Hepatocyte (in vitro differentiated cells): ENCODE measurements around the gene ALOX5. TPM values are rescaled to one million over a fixed set of nuclear protein-coding genes. Genes with fewer than 3 reads are reported as not detected.
A peak's percentile ranks its signal among the peaks of the same experiment; 100 is the strongest.

Experiments
- DNase-seq: peaks from one replicate; pipeline ENCODE4 v3.0.0-alpha.2; 2016; ENCODE audit warnings: low spot score
- H2AFZ ChIP-seq: fragments of 200-600 bp; sonication (generic); 2 replicates; pipeline ENCODE4 v1.6.0; 2016; ENCODE audit warnings: antibody characterized with exemption, mild to moderate bottlenecking
- H3K27ac ChIP-seq: fragments of 200-600 bp; sonication (generic); 2 replicates; pipeline ENCODE4 v1.5.1; 2016; ENCODE audit warnings: mild to moderate bottlenecking
- H3K27me3 ChIP-seq: fragments of 200-600 bp; sonication (generic); 2 replicates; pipeline ENCODE4 v1.6.1; 2016
- H3K36me3 ChIP-seq: fragments of 200-600 bp; sonication (generic); replicated peaks from 2 replicates; pipeline ENCODE4 v1.5.1; 2016; ENCODE audit warnings: low read depth; ENCODE audit not compliant: insufficient read depth
- H3K4me1 ChIP-seq: fragments of 200-600 bp; sonication (generic); 2 replicates; pipeline ENCODE4 v1.5.1; 2016; ENCODE audit warnings: mild to moderate bottlenecking, moderate library complexity; ENCODE audit not compliant: insufficient read depth
- H3K4me2 ChIP-seq: fragments of 200-600 bp; sonication (generic); 2 replicates; pipeline ENCODE4 v1.6.0; 2016
- H3K4me3 ChIP-seq: fragments of 200-600 bp; sonication (generic); 2 replicates; pipeline ENCODE4 v1.5.1; 2016; ENCODE audit warnings: mild to moderate bottlenecking
- H3K79me2 ChIP-seq: fragments of 200-600 bp; sonication (generic); 2 replicates; pipeline ENCODE4 v1.6.0; 2017; ENCODE audit warnings: mild to moderate bottlenecking
- H3K9me2 ChIP-seq: fragments of 200-600 bp; sonication (generic); replicated peaks from 2 replicates; pipeline ENCODE4 v1.6.0; 2017; ENCODE audit warnings: mild to moderate bottlenecking; ENCODE audit not compliant: insufficient read depth
- H3K9me3 ChIP-seq: fragments of 200-600 bp; sonication (generic); 2 replicates; pipeline ENCODE4 v1.5.1; 2016; ENCODE audit warnings: low read depth, mild to moderate bottlenecking
- H4K20me1 ChIP-seq: fragments of 200-600 bp; sonication (generic); 2 replicates; pipeline ENCODE4 v1.6.0; 2016; ENCODE audit warnings: mild to moderate bottlenecking; ENCODE audit not compliant: insufficient read depth, poor library complexity, severe bottlenecking
- CTCF ChIP-seq: fragments of 200-600 bp; sonication (generic); IDR thresholded peaks from 2 replicates; pipeline ENCODE4 v1.5.1; 2016; ENCODE audit warnings: antibody characterized with exemption, mild to moderate bottlenecking; ENCODE audit not compliant: poor library complexity
- EZH2 ChIP-seq: fragments of 200-600 bp; sonication (generic); IDR thresholded peaks from 2 replicates; pipeline ENCODE4 v1.6.1; 2016; ENCODE audit warnings: antibody characterized with exemption, mild to moderate bottlenecking, borderline replicate concordance
- EZH2phosphoT487 ChIP-seq: fragments of 200-600 bp; sonication (generic); IDR thresholded peaks from one replicate; pipeline ENCODE4 v1.6.1; 2018; ENCODE audit warnings: antibody characterized with exemption, mild to moderate bottlenecking, low read depth, moderate library complexity; ENCODE audit not compliant: unreplicated experiment, severe bottlenecking
- WGBS: methylation state at CpG from one replicate; pipeline ENCODE4 v1.1.6; 2016; ENCODE audit warnings: low lambda C conversion rate; ENCODE audit errors: missing lambda C conversion rate; 5-methylcytosine and 5-hydroxymethylcytosine counted together
- polyA plus RNA-seq: library from polyadenylated mRNA; unstranded; fragments of >200 nt; fragmentation: Nextera tagmentation; extraction: Ambion mirVana; gene quantifications from 2 replicates; pipeline ENCODE4 v1.2.1, GENCODE V29; 2016
- total RNA-seq: library from RNA; depleted of rRNA; stranded (reverse); fragments of >200 nt; gene quantifications from 2 replicates; pipeline ENCODE4 v1.2.3, GENCODE V29; 2014

The ALOX5 gene
- total and polyA plus RNA-seq, 2 experiments from 2014 or later, result 3.5 to 4.4 TPM

GRCh38 chr10:45378914-45379726 is 5.1 kb downstream of the ALOX5 start:
- WGBS, result 94% methylated on average over 12 of the region's 12 CpGs

GRCh38 chr10:45379891-45380540 is 6.0 kb downstream of the ALOX5 start:
- Histone ChIP-seq H3K27me3 (peaks cover 7% of the 10 kb centered on the region), H3K79me2 (no peaks in the 10 kb centered on the region), H4K20me1 (no peaks in the 10 kb centered on the region), H2AFZ (no peak overlapping the region), H3K4me2 (no peak overlapping the region), H3K9me3 (no peaks in the 10 kb centered on the region), H3K36me3 (no peaks in the 10 kb centered on the region), H3K4me3 (no peak overlapping the region), H3K27ac (no peak overlapping the region), H3K4me1 (no peaks in the 10 kb centered on the region), H3K9me2 (no peaks in the 10 kb centered on the region)
- TF ChIP-seq EZH2phosphoT487 (no peak), CTCF (no peak), EZH2 (no peak)
- 92% methylated on average over 14 of the region's 14 CpGs for WGBS
- DNase-seq, result no peak

More at GRCh38 chr10:45378914-45379726, 5.1 kb downstream of the ALOX5 start:
- Histone ChIP-seq H4K20me1 (no peaks in the 10 kb centered on the region), H3K27ac (no peak overlapping the region), H3K9me3 (no peaks in the 10 kb centered on the region), H3K79me2 (no peaks in the 10 kb centered on the region), H3K9me2 (no peaks in the 10 kb centered on the region), H3K36me3 (no peaks in the 10 kb centered on the region), H2AFZ (no peak overlapping the region), H3K4me2 (no peak overlapping the region), H3K4me1 (peaks cover 5% of the 10 kb centered on the region), H3K27me3 (peaks cover 12% of the 10 kb centered on the region), H3K4me3 (no peak overlapping the region)
- DNase-seq, result peak; percentile 24
- TF ChIP-seq CTCF (no peak), EZH2phosphoT487 (no peak), EZH2 (no peak)

GRCh38 chr10:45380903-45381620 is 7.0 kb downstream of the ALOX5 start:
- Histone ChIP-seq H3K4me3 (no peak overlapping the region), H4K20me1 (no peaks in the 10 kb centered on the region), H3K4me1 (no peaks in the 10 kb centered on the region), H3K9me2 (no peaks in the 10 kb centered on the region), H3K36me3 (no peaks in the 10 kb centered on the region), H3K27me3 (no peaks in the 10 kb centered on the region), H2AFZ (no peak overlapping the region), H3K27ac (no peak overlapping the region), H3K9me3 (no peaks in the 10 kb centered on the region), H3K4me2 (no peak overlapping the region), H3K79me2 (no peaks in the 10 kb centered on the region)
- DNase-seq, result no peak
- 91% methylated on average over 8 of the region's 8 CpGs for WGBS
- TF ChIP-seq CTCF (no peak), EZH2phosphoT487 (no peak), EZH2 (no peak)
